Keratinocyte (primary cell): ENCODE data around the gene CSRP1. TPM values are rescaled to one million over a fixed set of nuclear protein-coding genes. Genes with fewer than 3 reads are reported as not detected.

Experiments used
- DNase-seq: peaks from one replicate; pipeline ENCODE4 v3.0.0-alpha.2; 2011; ENCODE audit warnings: low read depth, missing footprints, low spot score
- FAIRE-seq: peaks from 2 replicates; lab custom pipeline; 2011; peaks lifted over from hg19 to GRCh38; lab: Jason Lieb, UNC
- H2AFZ ChIP-seq: 2 replicates; pipeline ENCODE4 v1.6.0; 2012; ENCODE audit warnings: low read length, control low read depth, inconsistent platforms; ENCODE audit not compliant: control insufficient read depth
- H3K27ac ChIP-seq: 2 replicates; pipeline ENCODE4 v1.5.1; 2011; ENCODE audit warnings: low read length; ENCODE audit not compliant: control insufficient read depth, insufficient read depth
- H3K27me3 ChIP-seq: 3 replicates; pipeline ENCODE4 v1.6.0; 2011; ENCODE audit warnings: low read length; ENCODE audit not compliant: control insufficient read depth, insufficient read depth; ENCODE audit errors: extremely low read depth
- H3K36me3 ChIP-seq, 2 experiments: 2 replicates in 1 of 2; 3 replicates in 1 of 2; pipeline ENCODE4 v1.5.1; 2011; ENCODE audit warnings: low read length in 2 of 2, mild to moderate bottlenecking in 1 of 2; ENCODE audit not compliant: control insufficient read depth in 2 of 2, insufficient read depth in 2 of 2; ENCODE audit errors: extremely low read depth in 1 of 2
- H3K4me1 ChIP-seq: 3 replicates; pipeline ENCODE4 v1.5.1; 2011; ENCODE audit warnings: low read length; ENCODE audit not compliant: control insufficient read depth, insufficient read depth; ENCODE audit errors: extremely low read depth
- H3K4me2 ChIP-seq: 3 replicates; pipeline ENCODE4 v1.6.0; 2011; ENCODE audit warnings: low read depth, low read length; ENCODE audit not compliant: control insufficient read depth, insufficient read depth; ENCODE audit errors: extremely low read depth
- H3K4me3 ChIP-seq, 3 experiments: fragments of 200-600 bp in 1 of 3; sonication (generic) in 1 of 3; 2 replicates in 2 of 3; 3 replicates in 1 of 3; pipeline ENCODE4 v1.5.1; 2011 to 2016; ENCODE audit warnings: low read length in 3 of 3, mild to moderate bottlenecking in 3 of 3, control low read depth in 2 of 3, inconsistent platforms in 1 of 3, low read depth in 1 of 3, mixed read lengths in 1 of 3, mixed run types in 1 of 3, moderate library complexity in 1 of 3; ENCODE audit not compliant: control insufficient read depth in 2 of 3, insufficient read depth in 2 of 3; ENCODE audit errors: extremely low read depth in 1 of 3
- H3K79me2 ChIP-seq: 2 replicates; pipeline ENCODE4 v1.6.0; 2012; ENCODE audit warnings: low read length; ENCODE audit not compliant: control insufficient read depth, insufficient read depth
- H3K9ac ChIP-seq: 3 replicates; pipeline ENCODE4 v1.6.0; 2011; ENCODE audit warnings: low read length; ENCODE audit not compliant: control insufficient read depth, insufficient read depth; ENCODE audit errors: extremely low read depth
- H3K9me1 ChIP-seq: 3 replicates; pipeline ENCODE4 v1.6.0; 2011; ENCODE audit warnings: low read length; ENCODE audit not compliant: control insufficient read depth, insufficient read depth; ENCODE audit errors: extremely low read depth
- H3K9me3 ChIP-seq: 2 replicates; pipeline ENCODE4 v1.5.1; 2012; ENCODE audit warnings: low read depth, low read length; ENCODE audit not compliant: control insufficient read depth
- H4K20me1 ChIP-seq: 3 replicates; pipeline ENCODE4 v1.6.0; 2011; ENCODE audit warnings: low read length; ENCODE audit not compliant: control insufficient read depth, insufficient read depth; ENCODE audit errors: extremely low read depth
- EZH2 ChIP-seq: IDR thresholded peaks from one replicate; pipeline ENCODE4 v1.6.1; 2012; ENCODE audit warnings: inconsistent platforms, mild to moderate bottlenecking, low read length, moderate library complexity
- dilution Hi-C: fragments of 300-500 bp; cut with MboI; formaldehyde crosslinking; loops from one replicate; pipeline ENCODE4 v1.7.0; 2020; ENCODE audit warnings: low sequenced_read_pairs; ENCODE audit not compliant: extremely low pct_ligation_motif_present
- polyA plus RNA-seq, 5 experiments: library from polyadenylated mRNA; depleted of rRNA in 3 of 5; stranded (reverse) in 3 of 5; stranded (forward) in 1 of 5; unstranded in 1 of 5; fragments of >200 nt; gene quantifications; 1 replicate in 1 of 5; 2 replicates in 3 of 5; 3 replicates in 1 of 5; pipeline versions ENCODE4 v1.2.1 to v1.2.3, GENCODE V29; 2011 to 2012; ENCODE audit warnings: missing spikeins in 2 of 5, low read depth in 1 of 5, low replicate concordance in 1 of 5
- TF ChIP-seq, protein P1 (sequence below), 3 experiments: IDR thresholded peaks in 1 of 3; conservative IDR thresholded peaks in 1 of 3; optimal IDR thresholded peaks in 1 of 3; 2 replicates in 2 of 3; 3 replicates in 1 of 3; pipeline versions ENCODE3 to v1.5.1; 2011; ENCODE audit warnings: low read length in 3 of 3, mild to moderate bottlenecking in 3 of 3, moderate library complexity in 2 of 3, control low read depth in 1 of 3, inconsistent platforms in 1 of 3; ENCODE audit not compliant: insufficient read depth in 2 of 3; ENCODE audit errors: extremely low read depth in 1 of 3

The CSRP1 gene
- polyA plus RNA-seq, 1 donor (not counting 4 experiments of a cell fraction or from before 2014, with no cell fraction given), result 168 TPM

GRCh38 chr1:201469645-201470074, 37.3 kb downstream of the CSRP1 start:
- no peaks in the 10 kb centered on the region for H3K9me3 ChIP-seq
- H3K9me1 ChIP-seq, result no peaks in the 10 kb centered on the region
- peaks cover 40% of the 10 kb centered on the region for H3K79me2 ChIP-seq
- dilution Hi-C loops, result no loop called here
- no peak for DNase-seq
- peak overlapping the region in 1 of 3 experiments; percentile 22 for H3K4me3 ChIP-seq
- H4K20me1 ChIP-seq, result peaks cover 4% of the 10 kb centered on the region
- peak overlapping the region; percentile 74 for H3K4me2 ChIP-seq
- H3K9ac ChIP-seq, result peak overlapping the region; percentile 99
- H2AFZ ChIP-seq, result no peak overlapping the region
- H3K36me3 ChIP-seq, result peaks cover 10 to 19% of the 10 kb centered on the region in 2 experiments
- no peak for FAIRE-seq
- TF ChIP-seq EZH2, result no peak
- TF ChIP-seq, protein P1, sequence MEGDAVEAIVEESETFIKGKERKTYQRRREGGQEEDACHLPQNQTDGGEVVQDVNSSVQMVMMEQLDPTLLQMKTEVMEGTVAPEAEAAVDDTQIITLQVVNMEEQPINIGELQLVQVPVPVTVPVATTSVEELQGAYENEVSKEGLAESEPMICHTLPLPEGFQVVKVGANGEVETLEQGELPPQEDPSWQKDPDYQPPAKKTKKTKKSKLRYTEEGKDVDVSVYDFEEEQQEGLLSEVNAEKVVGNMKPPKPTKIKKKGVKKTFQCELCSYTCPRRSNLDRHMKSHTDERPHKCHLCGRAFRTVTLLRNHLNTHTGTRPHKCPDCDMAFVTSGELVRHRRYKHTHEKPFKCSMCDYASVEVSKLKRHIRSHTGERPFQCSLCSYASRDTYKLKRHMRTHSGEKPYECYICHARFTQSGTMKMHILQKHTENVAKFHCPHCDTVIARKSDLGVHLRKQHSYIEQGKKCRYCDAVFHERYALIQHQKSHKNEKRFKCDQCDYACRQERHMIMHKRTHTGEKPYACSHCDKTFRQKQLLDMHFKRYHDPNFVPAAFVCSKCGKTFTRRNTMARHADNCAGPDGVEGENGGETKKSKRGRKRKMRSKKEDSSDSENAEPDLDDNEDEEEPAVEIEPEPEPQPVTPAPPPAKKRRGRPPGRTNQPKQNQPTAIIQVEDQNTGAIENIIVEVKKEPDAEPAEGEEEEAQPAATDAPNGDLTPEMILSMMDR (optimal IDR thresholded peaks at IDR 0.05 in 1 of 3, IDR thresholded peaks at IDR 0.05 in 1 of 3, conservative IDR thresholded peaks at IDR 0.05 in 1 of 3; ENCODE audit: extremely low read depth in 1 of 3, insufficient read depth in 2 of 3, low read length in 3 of 3), result no peak
- H3K27me3 ChIP-seq, result no peaks in the 10 kb centered on the region
- H3K4me1 ChIP-seq, result peaks cover 29% of the 10 kb centered on the region
- H3K27ac ChIP-seq, result peak overlapping the region; percentile 40

DNA sequence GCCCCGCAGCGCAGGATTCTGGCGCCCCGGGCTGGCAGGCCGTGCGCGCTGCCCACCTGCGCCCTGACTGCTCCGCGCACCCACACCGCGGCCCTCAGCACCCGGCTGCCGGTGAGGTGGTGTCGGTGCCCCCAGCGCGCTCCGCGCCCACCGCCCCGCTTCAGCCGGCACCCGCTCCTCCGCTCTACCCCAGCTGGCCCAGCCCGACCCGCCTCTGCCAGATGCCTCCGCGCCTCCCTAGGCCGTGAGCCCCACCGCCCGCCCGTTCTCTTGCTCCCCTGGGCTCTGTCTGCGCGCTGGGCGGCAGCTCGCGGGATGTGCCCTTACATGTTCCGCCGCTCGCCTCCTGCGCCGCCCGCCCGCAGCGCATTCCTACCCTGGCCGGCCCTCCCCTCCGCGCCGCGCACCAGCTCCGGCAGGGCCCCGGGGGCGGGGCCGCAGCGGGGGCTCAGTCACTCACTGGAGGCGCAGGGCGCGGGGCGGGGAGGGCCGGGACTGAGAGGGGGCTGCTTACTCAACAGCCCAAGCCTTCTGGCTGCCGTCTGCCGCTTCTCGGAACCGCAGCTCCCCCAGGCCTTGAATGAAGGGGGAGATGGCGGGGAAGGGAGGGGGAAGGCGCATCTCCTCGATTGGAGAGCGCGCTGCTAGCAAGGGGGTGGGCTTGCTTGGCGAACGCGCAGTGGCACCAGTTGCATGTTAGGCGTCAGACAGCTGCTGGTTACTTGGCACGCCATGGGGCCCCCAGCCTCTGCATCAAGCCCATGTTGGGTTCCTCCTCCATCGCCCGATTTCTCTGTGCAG, 37.9 kb downstream of the CSRP1 start, which contains the start of gene PHLDA3:
Gene PHLDA3 (minus strand): TSS at position 345 of the 801 bp plus-strand sequence. CDS start 402 bp downstream, outside the sequence.
- Histone ChIP-seq H3K27me3 (no peaks in the 10 kb centered on the region), H3K79me2 (peaks cover 41% of the 10 kb centered on the region), H3K4me1 (peaks cover 29% of the 10 kb centered on the region), H3K9ac (peak within 1 kb of the TSS; percentile 99), H3K27ac (peak within 1 kb of the TSS; percentile 97), H3K36me3 (peaks cover 14 to 19% of the 10 kb centered on the region in 2 experiments), H3K9me3 (no peaks in the 10 kb centered on the region), H3K4me2 (peak within 1 kb of the TSS; percentile 74), H3K4me3 (peak within 1 kb of the TSS; percentile 97 to 100 (median 99)), H4K20me1 (peaks cover 4% of the 10 kb centered on the region), H3K9me1 (no peaks in the 10 kb centered on the region), H2AFZ (peak within 1 kb of the TSS; percentile 74)
- DNase-seq (no peak), FAIRE-seq (peak; percentile 20)
- TF ChIP-seq, protein P1 (optimal IDR thresholded peaks at IDR 0.05 in 1 of 3, IDR thresholded peaks at IDR 0.05 in 1 of 3, conservative IDR thresholded peaks at IDR 0.05 in 1 of 3; ENCODE audit: extremely low read depth in 1 of 3, insufficient read depth in 2 of 3, low read length in 3 of 3), result no peak
- TF ChIP-seq EZH2, result no peak
- dilution Hi-C loops, result no loop called here
